ENCODE data around the gene TMEM234. TPM values are rescaled to one million over a fixed set of nuclear protein-coding genes. Genes with fewer than 3 reads are reported as not detected.

TMEM234 gene
- total RNA-seq, 1 donor from 2014 or later: 22.5 TPM

- TF ChIP-seq, protein P1, sequence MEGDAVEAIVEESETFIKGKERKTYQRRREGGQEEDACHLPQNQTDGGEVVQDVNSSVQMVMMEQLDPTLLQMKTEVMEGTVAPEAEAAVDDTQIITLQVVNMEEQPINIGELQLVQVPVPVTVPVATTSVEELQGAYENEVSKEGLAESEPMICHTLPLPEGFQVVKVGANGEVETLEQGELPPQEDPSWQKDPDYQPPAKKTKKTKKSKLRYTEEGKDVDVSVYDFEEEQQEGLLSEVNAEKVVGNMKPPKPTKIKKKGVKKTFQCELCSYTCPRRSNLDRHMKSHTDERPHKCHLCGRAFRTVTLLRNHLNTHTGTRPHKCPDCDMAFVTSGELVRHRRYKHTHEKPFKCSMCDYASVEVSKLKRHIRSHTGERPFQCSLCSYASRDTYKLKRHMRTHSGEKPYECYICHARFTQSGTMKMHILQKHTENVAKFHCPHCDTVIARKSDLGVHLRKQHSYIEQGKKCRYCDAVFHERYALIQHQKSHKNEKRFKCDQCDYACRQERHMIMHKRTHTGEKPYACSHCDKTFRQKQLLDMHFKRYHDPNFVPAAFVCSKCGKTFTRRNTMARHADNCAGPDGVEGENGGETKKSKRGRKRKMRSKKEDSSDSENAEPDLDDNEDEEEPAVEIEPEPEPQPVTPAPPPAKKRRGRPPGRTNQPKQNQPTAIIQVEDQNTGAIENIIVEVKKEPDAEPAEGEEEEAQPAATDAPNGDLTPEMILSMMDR (conservative IDR thresholded peaks at IDR 0.05): no peak
- DNase-seq (ENCODE audit: low read depth, low spot score): no peak
- peaks cover 11% of the 10 kb centered on the region for H3K36me3 Mint-ChIP-seq (ENCODE audit: low read depth)
- H3K4me3 Mint-ChIP-seq: no peak overlapping the region
- no peak overlapping the region for H3K27ac Mint-ChIP-seq (ENCODE audit: unreplicated experiment)
- no peaks in the 10 kb centered on the region for H3K9me3 Mint-ChIP-seq
- no peaks in the 10 kb centered on the region for H3K4me1 Mint-ChIP-seq
- no peaks in the 10 kb centered on the region for H3K27me3 Mint-ChIP-seq (ENCODE audit: low read depth)
These were observed 10.6 kb upstream of the TMEM234 start for GRCh38 chr1:32232558-32233304.

DNA sequence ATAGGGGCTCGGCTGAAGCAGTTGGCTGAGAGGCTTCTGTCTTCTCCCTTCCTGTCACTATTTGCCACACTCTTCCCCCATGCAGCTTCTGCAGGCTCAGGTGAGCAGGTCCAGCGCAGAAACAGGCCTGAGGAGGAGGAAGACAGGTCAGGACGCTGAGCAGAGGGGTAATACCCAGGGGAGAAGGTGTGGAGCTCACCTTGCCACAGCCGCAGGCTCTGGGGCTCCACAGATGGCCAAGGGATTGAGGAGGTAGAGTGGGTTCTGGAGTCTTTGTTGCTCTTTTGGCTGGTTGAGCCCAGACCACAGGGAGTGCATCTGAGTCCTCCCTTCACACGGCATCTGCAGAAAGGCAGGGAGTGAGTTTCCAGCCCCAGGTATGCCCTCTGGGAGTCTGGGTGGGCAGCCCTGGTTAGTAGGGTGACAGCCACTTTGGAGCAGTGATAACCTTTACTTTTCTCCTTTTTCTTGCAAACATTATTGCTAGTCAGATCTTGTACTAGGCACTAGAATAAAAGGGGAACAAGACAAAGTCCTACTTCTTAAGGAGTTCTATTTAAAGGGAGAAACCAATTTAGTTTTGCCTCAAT, 9.8 kb upstream of the TMEM234 start:
- Mint-ChIP-seq H3K27ac (ENCODE audit: unreplicated experiment) (no peak overlapping the region), H3K36me3 (ENCODE audit: low read depth) (peaks cover 15% of the 10 kb centered on the region)

DNA sequence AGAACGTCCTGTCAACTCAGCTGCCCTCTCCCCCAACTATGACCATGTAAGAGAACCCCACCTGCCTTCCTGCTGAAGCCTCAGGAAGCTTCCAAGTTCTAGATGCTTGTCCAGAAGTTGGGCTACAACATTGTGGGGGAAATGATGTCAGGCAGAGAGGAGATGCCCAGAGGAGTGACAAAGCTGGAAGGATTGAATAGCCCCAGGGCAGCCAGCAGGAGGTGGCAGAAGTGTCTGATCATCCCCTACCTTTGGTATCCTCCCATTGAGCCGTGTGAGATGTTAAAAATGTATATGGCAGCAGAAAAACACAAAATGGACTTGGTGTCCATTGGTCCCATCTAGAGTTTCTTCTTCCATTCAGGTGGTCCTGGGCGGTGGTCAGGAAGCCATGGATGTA, 6.6 kb upstream of the TMEM234 start:
- Mint-ChIP-seq H3K9me3 (no peaks in the 10 kb centered on the region), H3K36me3 (ENCODE audit: low read depth) (peaks cover 21% of the 10 kb centered on the region), H3K27me3 (ENCODE audit: low read depth) (no peaks in the 10 kb centered on the region), H3K4me3 (no peak overlapping the region), H3K4me1 (peaks cover 5% of the 10 kb centered on the region), H3K27ac (ENCODE audit: unreplicated experiment) (no peak overlapping the region)
- TF ChIP-seq, protein P1 (conservative IDR thresholded peaks at IDR 0.05): no peak
- DNase-seq (ENCODE audit: low read depth, low spot score): no peak

More for the DNA sequence above, 9.8 kb upstream of the TMEM234 start:
- H3K4me1 Mint-ChIP-seq: no peaks in the 10 kb centered on the region
- no peaks in the 10 kb centered on the region for H3K27me3 Mint-ChIP-seq (ENCODE audit: low read depth)
- H3K4me3 Mint-ChIP-seq: no peak overlapping the region
- TF ChIP-seq, protein P1 (conservative IDR thresholded peaks at IDR 0.05): no peak
- no peak for DNase-seq (ENCODE audit: low read depth, low spot score)
- H3K9me3 Mint-ChIP-seq: no peaks in the 10 kb centered on the region

DNA sequence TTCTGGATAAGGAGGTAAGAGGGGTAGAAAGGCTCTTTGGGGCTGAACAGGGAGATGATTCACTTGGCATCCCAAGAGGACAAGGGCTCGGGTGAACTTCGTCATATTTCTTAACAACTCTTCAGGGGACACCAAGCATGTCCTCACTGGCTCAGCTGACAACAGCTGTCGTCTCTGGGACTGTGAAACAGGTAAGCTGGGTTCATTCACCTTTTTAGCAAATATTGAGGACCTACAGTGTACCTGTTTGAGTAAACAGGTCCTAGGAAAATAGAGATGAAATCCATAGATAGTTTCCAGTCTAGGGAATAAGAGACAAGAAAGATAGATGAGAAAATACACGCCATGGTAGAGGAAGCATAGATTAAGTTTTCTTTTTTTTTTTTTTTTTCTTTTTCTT, 2.1 kb upstream of the TMEM234 start:
- Mint-ChIP-seq H3K27ac (ENCODE audit: unreplicated experiment) (no peak overlapping the region), H3K27me3 (ENCODE audit: low read depth) (no peaks in the 10 kb centered on the region), H3K36me3 (ENCODE audit: low read depth) (peaks cover 21% of the 10 kb centered on the region), H3K9me3 (no peaks in the 10 kb centered on the region), H3K4me1 (peaks cover 37% of the 10 kb centered on the region), H3K4me3 (peak overlapping the region; percentile 99)
- no peak for DNase-seq (ENCODE audit: low read depth, low spot score)
- TF ChIP-seq, protein P1 (conservative IDR thresholded peaks at IDR 0.05): no peak

GRCh38 chr1:32223683-32224082, 1.5 kb upstream of the TMEM234 start:
- H3K4me3 Mint-ChIP-seq: peak overlapping the region; percentile 99
- TF ChIP-seq, protein P1 (conservative IDR thresholded peaks at IDR 0.05): no peak
- H3K27ac Mint-ChIP-seq (ENCODE audit: unreplicated experiment): no peak overlapping the region
- H3K36me3 Mint-ChIP-seq (ENCODE audit: low read depth): peaks cover 19% of the 10 kb centered on the region
- peaks cover 37% of the 10 kb centered on the region for H3K4me1 Mint-ChIP-seq
- H3K27me3 Mint-ChIP-seq (ENCODE audit: low read depth): no peaks in the 10 kb centered on the region
- DNase-seq (ENCODE audit: low read depth, low spot score): no peak
- H3K9me3 Mint-ChIP-seq: no peaks in the 10 kb centered on the region
